Measurements from ENCODE around the gene ITGA6.
"Not testable (repeated sequence)": the region's sequence is repeated elsewhere in the genome, so short reads cannot be mapped to it uniquely, and the experiment has no call there.

The ITGA6 gene

GRCh38 chr2:172518995-172519394 lies 91.6 kb downstream of the ITGA6 start:
- DNase-seq: no peak

- no peak for DNase-seq
Measured at GRCh38 chr2:172525601-172526000, 98.2 kb downstream of the ITGA6 start.

GRCh38 chr2:172531309-172531708 lies 103.9 kb downstream of the ITGA6 start:
- no peak for DNase-seq

GRCh38 chr2:172532461-172532860 lies 105.1 kb downstream of the ITGA6 start:
- not testable (repeated sequence) for DNase-seq

- no peak for DNase-seq
Measured at GRCh38 chr2:172533687-172534086, 106.3 kb downstream of the ITGA6 start.

GRCh38 chr2:172535119-172535518 lies 107.7 kb downstream of the ITGA6 start:
- DNase-seq: no peak

GRCh38 chr2:172537851-172538250 lies 110.5 kb downstream of the ITGA6 start:
- DNase-seq: not testable (repeated sequence)

- DNase-seq: no peak
Measured at GRCh38 chr2:172539767-172540166, 112.4 kb downstream of the ITGA6 start.

GRCh38 chr2:172540421-172540820 lies 113.0 kb downstream of the ITGA6 start:
- no peak for DNase-seq

- DNase-seq: no peak
Measured at GRCh38 chr2:172545408-172546075, 118.2 kb downstream of the ITGA6 start.

- DNase-seq: no peak
Measured at GRCh38 chr2:172549131-172549530, 121.7 kb downstream of the ITGA6 start.

GRCh38 chr2:172549802-172550201 lies 122.4 kb downstream of the ITGA6 start:
- peak in 2 of 5 experiments; percentile 29 for DNase-seq

GRCh38 chr2:172550419-172550818 lies 123.0 kb downstream of the ITGA6 start:
- DNase-seq: no peak

GRCh38 chr2:172551271-172551670 lies 123.9 kb downstream of the ITGA6 start:
- no peak for DNase-seq

- DNase-seq: no peak
Measured at GRCh38 chr2:172552547-172553291, 125.3 kb downstream of the ITGA6 start.

- peak in 1 of 5 experiments; percentile 5 for DNase-seq
Measured at GRCh38 chr2:172554352-172555271, 127.2 kb downstream of the ITGA6 start.

- no peak for DNase-seq
Measured at GRCh38 chr2:172555272-172555521, 127.8 kb downstream of the ITGA6 start.

All from T-helper 2 cell (primary cell).